Astrocyte (in vitro differentiated cells and primary cell): ENCODE results near the gene GABARAPL2. TPM values are rescaled to one million over a fixed set of nuclear protein-coding genes. Genes with fewer than 3 reads are reported as not detected.

Experiments
- DNase-seq: peaks from one replicate; pipeline ENCODE4 v3.0.0-alpha.2; 2010; ENCODE audit warnings: low read depth
- FAIRE-seq: peaks from 2 replicates; lab custom pipeline; 2011; peaks lifted over from hg19 to GRCh38; lab: Jason Lieb, UNC
- H2AFZ ChIP-seq: 2 replicates; pipeline ENCODE4 v1.6.0; 2012; ENCODE audit warnings: low read depth, low read length, inconsistent platforms
- H3K27ac ChIP-seq: 2 replicates; pipeline ENCODE4 v1.5.1; 2011; ENCODE audit warnings: low read depth, low read length, inconsistent platforms
- H3K27me3 ChIP-seq: 2 replicates; pipeline ENCODE4 v1.6.0; 2011; ENCODE audit warnings: low read length, inconsistent platforms; ENCODE audit not compliant: insufficient read depth
- H3K36me3 ChIP-seq: 2 replicates; pipeline ENCODE4 v1.5.1; 2011; ENCODE audit warnings: low read length, inconsistent platforms; ENCODE audit not compliant: insufficient read depth
- H3K4me1 ChIP-seq: 2 replicates; pipeline ENCODE4 v1.5.1; 2011; ENCODE audit warnings: low read length, inconsistent platforms; ENCODE audit not compliant: insufficient read depth
- H3K4me2 ChIP-seq: 2 replicates; pipeline ENCODE4 v1.6.0; 2012; ENCODE audit warnings: low read length, inconsistent platforms
- H3K4me3 ChIP-seq: 2 replicates; pipeline ENCODE4 v1.5.1; 2011; ENCODE audit warnings: low read depth, mild to moderate bottlenecking, low read length, inconsistent platforms; ENCODE audit not compliant: insufficient read depth
- H3K79me2 ChIP-seq: 2 replicates; pipeline ENCODE4 v1.6.0; 2012; ENCODE audit warnings: mild to moderate bottlenecking, low read length, inconsistent platforms; ENCODE audit not compliant: insufficient read depth
- H3K9ac ChIP-seq: 2 replicates; pipeline ENCODE4 v1.6.0; 2012; ENCODE audit warnings: mild to moderate bottlenecking, low read length, inconsistent platforms
- H3K9me3 ChIP-seq: 2 replicates; pipeline ENCODE4 v1.5.1; 2012; ENCODE audit warnings: low read depth, mild to moderate bottlenecking, low read length, inconsistent platforms; ENCODE audit not compliant: insufficient read depth
- H4K20me1 ChIP-seq: 2 replicates; pipeline ENCODE4 v1.6.0; 2012; ENCODE audit warnings: low read length, inconsistent platforms; ENCODE audit not compliant: insufficient read depth
- H3K27ac Mint-ChIP-seq: one replicate; pipeline ENCODE4 v1.8.0; 2021; ENCODE audit warnings: mild to moderate bottlenecking, mixed read lengths; ENCODE audit not compliant: unreplicated experiment
- H3K27me3 Mint-ChIP-seq: one replicate; pipeline ENCODE4 v1.8.0; 2021; ENCODE audit warnings: low read depth, mixed read lengths; ENCODE audit not compliant: unreplicated experiment
- H3K36me3 Mint-ChIP-seq: one replicate; pipeline ENCODE4 v1.8.0; 2021; ENCODE audit warnings: low read depth, mixed read lengths; ENCODE audit not compliant: unreplicated experiment
- H3K4me1 Mint-ChIP-seq: one replicate; pipeline ENCODE4 v1.8.0; 2021; ENCODE audit warnings: low read depth, mixed read lengths; ENCODE audit not compliant: unreplicated experiment
- H3K4me3 Mint-ChIP-seq: one replicate; pipeline ENCODE4 v1.8.0; 2021; ENCODE audit warnings: mild to moderate bottlenecking, moderate library complexity, mixed read lengths; ENCODE audit not compliant: unreplicated experiment
- H3K9me3 Mint-ChIP-seq: one replicate; pipeline ENCODE4 v1.8.0; 2021; ENCODE audit warnings: mild to moderate bottlenecking, mixed read lengths; ENCODE audit not compliant: unreplicated experiment
- CTCF ChIP-seq: IDR thresholded peaks from 2 replicates; pipeline ENCODE4 v1.5.1; 2011; ENCODE audit warnings: low read depth, mild to moderate bottlenecking, inconsistent platforms, low read length, moderate library complexity; ENCODE audit not compliant: insufficient read depth
- EZH2 ChIP-seq: IDR thresholded peaks from 2 replicates; pipeline ENCODE4 v1.6.1; 2012; ENCODE audit warnings: mild to moderate bottlenecking, low read length, inconsistent platforms; ENCODE audit not compliant: insufficient read depth
- total RNA-seq: library from RNA; stranded (reverse); gene quantifications from 2 replicates; pipeline ENCODE4 v1.2.1, GENCODE V29; 2021

The GABARAPL2 gene
- total RNA-seq, 1 donor from 2014 or later: 108 TPM

DNA sequence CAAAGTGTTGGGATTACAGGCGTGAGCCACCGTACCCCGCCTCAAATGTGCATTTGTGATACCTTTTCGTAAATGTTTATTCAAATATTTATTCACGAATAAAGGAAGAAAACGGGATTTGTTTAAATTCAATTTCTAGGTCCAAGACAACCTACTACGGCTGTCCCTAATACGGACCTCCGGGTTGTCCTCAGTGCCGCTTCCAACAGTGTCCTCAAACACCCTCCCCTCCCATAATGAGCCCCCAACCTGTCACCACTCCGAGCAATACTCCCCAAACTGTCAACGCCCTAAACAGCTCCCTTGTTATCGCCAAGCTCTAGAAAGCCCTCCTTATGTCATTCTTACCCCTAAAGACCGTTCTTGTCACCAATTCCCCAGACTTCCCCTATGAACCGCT lies 539 bp upstream of the GABARAPL2 start:
- H3K9me3 ChIP-seq: no peaks in the 10 kb centered on the region
- TF ChIP-seq CTCF (no peak), EZH2 (no peak)
- Mint-ChIP-seq H3K9me3 (no peaks in the 10 kb centered on the region), H3K36me3 (peaks cover 8% of the 10 kb centered on the region), H3K4me1 (peaks cover 16% of the 10 kb centered on the region), H3K4me3 (peak overlapping the region; percentile 98), H3K27me3 (no peaks in the 10 kb centered on the region), H3K27ac (peak overlapping the region; percentile 94)
- peaks cover 11% of the 10 kb centered on the region for H3K4me1 ChIP-seq
- H3K9ac ChIP-seq: peak overlapping the region; percentile 91
- peaks cover 27% of the 10 kb centered on the region for H3K36me3 ChIP-seq
- peaks cover 9% of the 10 kb centered on the region for H3K27me3 ChIP-seq
- peaks cover 42% of the 10 kb centered on the region for H4K20me1 ChIP-seq
- DNase-seq (no peak), FAIRE-seq (no peak)
- peak overlapping the region; percentile 95 for H3K4me3 ChIP-seq
- peaks cover 28% of the 10 kb centered on the region for H3K79me2 ChIP-seq
- peak overlapping the region; percentile 83 for H3K27ac ChIP-seq
- peak overlapping the region; percentile 93 for H2AFZ ChIP-seq
- H3K4me2 ChIP-seq: peak overlapping the region; percentile 100

DNA sequence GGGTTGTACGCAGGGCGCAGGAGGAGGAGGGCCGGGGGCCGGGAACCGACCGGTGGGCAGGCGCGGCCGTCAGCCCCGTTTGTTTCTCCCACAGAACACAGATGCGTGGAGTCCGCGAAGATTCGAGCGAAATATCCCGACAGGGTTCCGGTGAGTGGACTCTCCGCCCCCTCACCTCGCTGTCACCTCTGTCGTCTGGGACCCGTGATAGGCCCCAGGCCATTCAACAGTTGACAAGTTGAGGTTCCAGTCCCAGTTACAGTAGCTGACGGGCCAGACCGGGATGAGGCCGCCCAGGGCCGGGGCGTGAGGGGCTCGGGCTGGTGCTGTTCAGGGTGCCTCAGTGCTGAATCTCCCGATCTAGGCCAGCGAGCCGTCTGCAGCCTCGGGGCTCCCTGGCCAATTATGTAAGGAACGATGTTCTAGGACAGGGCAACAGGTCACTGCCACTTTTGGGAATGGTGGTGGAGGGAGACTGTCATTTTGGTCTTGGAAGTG lies 628 bp downstream of the GABARAPL2 start:
- FAIRE-seq: no peak

More for the DNA sequence above, 628 bp downstream of the GABARAPL2 start:
- H3K9me3 Mint-ChIP-seq: no peaks in the 10 kb centered on the region
- peaks cover 8% of the 10 kb centered on the region for H3K36me3 Mint-ChIP-seq
- H3K27me3 ChIP-seq: peaks cover 6% of the 10 kb centered on the region
- H3K4me3 Mint-ChIP-seq: peak overlapping the region; percentile 89
- peak overlapping the region; percentile 91 for H3K9ac ChIP-seq
- peaks cover 11% of the 10 kb centered on the region for H3K4me1 ChIP-seq
- H3K27me3 Mint-ChIP-seq: no peaks in the 10 kb centered on the region
- no peak for DNase-seq
- H3K36me3 ChIP-seq: peaks cover 29% of the 10 kb centered on the region
- TF ChIP-seq CTCF (no peak), EZH2 (no peak)
- H2AFZ ChIP-seq: peak overlapping the region; percentile 89
- peak overlapping the region; percentile 34 for H3K27ac Mint-ChIP-seq
- peaks cover 16% of the 10 kb centered on the region for H3K4me1 Mint-ChIP-seq
- H3K4me3 ChIP-seq: peak overlapping the region; percentile 95
- peak overlapping the region; percentile 100 for H3K4me2 ChIP-seq
- H3K79me2 ChIP-seq: peaks cover 28% of the 10 kb centered on the region
- H3K9me3 ChIP-seq: no peaks in the 10 kb centered on the region
- H3K27ac ChIP-seq: peak overlapping the region; percentile 83
- H4K20me1 ChIP-seq: peaks cover 54% of the 10 kb centered on the region
